PFSK-1 (cell line): ENCODE data around the gene POMP.

ENCODE experiments used
- POLR2AphosphoS5 ChIP-seq: IDR thresholded peaks from 2 replicates; pipeline ENCODE4 v1.6.1; 2012; ENCODE audit warnings: low read depth, mild to moderate bottlenecking, control low read depth, low read length, moderate library complexity
- TAF1 ChIP-seq: IDR thresholded peaks from 2 replicates; pipeline ENCODE4 v1.6.1; 2012; ENCODE audit warnings: low read length, control low read depth, borderline replicate concordance; ENCODE audit not compliant: insufficient read depth
- TF ChIP-seq, protein P1 (sequence below), 2 experiments: IDR thresholded peaks; 2 replicates each; pipeline versions ENCODE4 v1.6.1 to v1.8.0; 2011 to 2012; ENCODE audit warnings: low read depth in 2 of 2, low read length in 2 of 2, control low read depth in 1 of 2, inconsistent platforms in 1 of 2, mild to moderate bottlenecking in 1 of 2, moderate library complexity in 1 of 2; ENCODE audit not compliant: insufficient read depth in 1 of 2

- TF ChIP-seq TAF1 (no peak), POLR2AphosphoS5 (no peak)
- TF ChIP-seq, protein P1, sequence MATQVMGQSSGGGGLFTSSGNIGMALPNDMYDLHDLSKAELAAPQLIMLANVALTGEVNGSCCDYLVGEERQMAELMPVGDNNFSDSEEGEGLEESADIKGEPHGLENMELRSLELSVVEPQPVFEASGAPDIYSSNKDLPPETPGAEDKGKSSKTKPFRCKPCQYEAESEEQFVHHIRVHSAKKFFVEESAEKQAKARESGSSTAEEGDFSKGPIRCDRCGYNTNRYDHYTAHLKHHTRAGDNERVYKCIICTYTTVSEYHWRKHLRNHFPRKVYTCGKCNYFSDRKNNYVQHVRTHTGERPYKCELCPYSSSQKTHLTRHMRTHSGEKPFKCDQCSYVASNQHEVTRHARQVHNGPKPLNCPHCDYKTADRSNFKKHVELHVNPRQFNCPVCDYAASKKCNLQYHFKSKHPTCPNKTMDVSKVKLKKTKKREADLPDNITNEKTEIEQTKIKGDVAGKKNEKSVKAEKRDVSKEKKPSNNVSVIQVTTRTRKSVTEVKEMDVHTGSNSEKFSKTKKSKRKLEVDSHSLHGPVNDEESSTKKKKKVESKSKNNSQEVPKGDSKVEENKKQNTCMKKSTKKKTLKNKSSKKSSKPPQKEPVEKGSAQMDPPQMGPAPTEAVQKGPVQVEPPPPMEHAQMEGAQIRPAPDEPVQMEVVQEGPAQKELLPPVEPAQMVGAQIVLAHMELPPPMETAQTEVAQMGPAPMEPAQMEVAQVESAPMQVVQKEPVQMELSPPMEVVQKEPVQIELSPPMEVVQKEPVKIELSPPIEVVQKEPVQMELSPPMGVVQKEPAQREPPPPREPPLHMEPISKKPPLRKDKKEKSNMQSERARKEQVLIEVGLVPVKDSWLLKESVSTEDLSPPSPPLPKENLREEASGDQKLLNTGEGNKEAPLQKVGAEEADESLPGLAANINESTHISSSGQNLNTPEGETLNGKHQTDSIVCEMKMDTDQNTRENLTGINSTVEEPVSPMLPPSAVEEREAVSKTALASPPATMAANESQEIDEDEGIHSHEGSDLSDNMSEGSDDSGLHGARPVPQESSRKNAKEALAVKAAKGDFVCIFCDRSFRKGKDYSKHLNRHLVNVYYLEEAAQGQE (IDR thresholded peaks at IDR 0.05; ENCODE audit: insufficient read depth in 1 of 2, low read depth in 2 of 2, low read length in 2 of 2), result no peak
Measured at GRCh38 chr13:28609926-28610325, 49.0 kb upstream of the POMP start.
